Measurements from ENCODE around the gene SARDH.

- TF ChIP-seq EP300 (IDR thresholded peaks at IDR 0.05) = no peak
- TF ChIP-seq, protein P1, sequence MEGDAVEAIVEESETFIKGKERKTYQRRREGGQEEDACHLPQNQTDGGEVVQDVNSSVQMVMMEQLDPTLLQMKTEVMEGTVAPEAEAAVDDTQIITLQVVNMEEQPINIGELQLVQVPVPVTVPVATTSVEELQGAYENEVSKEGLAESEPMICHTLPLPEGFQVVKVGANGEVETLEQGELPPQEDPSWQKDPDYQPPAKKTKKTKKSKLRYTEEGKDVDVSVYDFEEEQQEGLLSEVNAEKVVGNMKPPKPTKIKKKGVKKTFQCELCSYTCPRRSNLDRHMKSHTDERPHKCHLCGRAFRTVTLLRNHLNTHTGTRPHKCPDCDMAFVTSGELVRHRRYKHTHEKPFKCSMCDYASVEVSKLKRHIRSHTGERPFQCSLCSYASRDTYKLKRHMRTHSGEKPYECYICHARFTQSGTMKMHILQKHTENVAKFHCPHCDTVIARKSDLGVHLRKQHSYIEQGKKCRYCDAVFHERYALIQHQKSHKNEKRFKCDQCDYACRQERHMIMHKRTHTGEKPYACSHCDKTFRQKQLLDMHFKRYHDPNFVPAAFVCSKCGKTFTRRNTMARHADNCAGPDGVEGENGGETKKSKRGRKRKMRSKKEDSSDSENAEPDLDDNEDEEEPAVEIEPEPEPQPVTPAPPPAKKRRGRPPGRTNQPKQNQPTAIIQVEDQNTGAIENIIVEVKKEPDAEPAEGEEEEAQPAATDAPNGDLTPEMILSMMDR (IDR thresholded peaks at IDR 0.05) = no peak
Measured at GRCh38 chr9:133727876-133728441, 10.2 kb downstream of the SARDH start.
